Right renal pelvis (tissue), 4 donors: Measurements from ENCODE around the gene COTL1. TPM values are rescaled to one million over a fixed set of nuclear protein-coding genes. Genes with fewer than 3 reads are reported as not detected.

Source experiments
- polyA plus RNA-seq, 4 donors: library from polyadenylated mRNA; unstranded; fragments of 120-200 nt; gene quantifications; one replicate each; pipeline ENCODE4 v1.2.1, GENCODE V29; 2013; ENCODE audit not compliant: insufficient read length in 4 of 4

The COTL1 gene
- polyA plus RNA-seq, 4 donors, result 135 to 166 (median 153) TPM

Other genes starting within 250 kb of the COTL1 start
- 1 to 10 TPM in 2 of 4 donors, under 1 TPM in 2; 0.45 to 1.5 (median 0.85) TPM for gene ATP2C2, start 249.5 kb downstream of the COTL1 start, polyA plus RNA-seq
- gene MEAK7, start 113.4 kb downstream of the COTL1 start, polyA plus RNA-seq, result 10 to 100 TPM; 18.7 to 21.7 (median 19.2) TPM
- gene KLHL36, start 30.4 kb upstream of the COTL1 start, polyA plus RNA-seq, result 10 to 100 TPM; 24.3 to 27.2 (median 26.4) TPM
- gene USP10, start 81.9 kb upstream of the COTL1 start, polyA plus RNA-seq, result 100 to 1,000 TPM; 109 to 150 (median 141) TPM
- 1 to 10 TPM; 6.5 to 9.7 (median 7.5) TPM for gene CRISPLD2, start 201.9 kb upstream of the COTL1 start, polyA plus RNA-seq